HG02610 (cell line): Measurements from ENCODE around the gene SARM1.

Experiments
- ATAC-seq: cut with Tn5 transposase; IDR thresholded peaks from one replicate; pipeline ENCODE4 v1.9.1; 2021; ENCODE audit warnings: mild to moderate bottlenecking, moderate library complexity; ENCODE audit not compliant: unreplicated experiment

Gene SARM1

GRCh38 chr17:28392491-28392890 lies 21.0 kb downstream of the SARM1 start:
- ATAC-seq: no peak

DNA sequence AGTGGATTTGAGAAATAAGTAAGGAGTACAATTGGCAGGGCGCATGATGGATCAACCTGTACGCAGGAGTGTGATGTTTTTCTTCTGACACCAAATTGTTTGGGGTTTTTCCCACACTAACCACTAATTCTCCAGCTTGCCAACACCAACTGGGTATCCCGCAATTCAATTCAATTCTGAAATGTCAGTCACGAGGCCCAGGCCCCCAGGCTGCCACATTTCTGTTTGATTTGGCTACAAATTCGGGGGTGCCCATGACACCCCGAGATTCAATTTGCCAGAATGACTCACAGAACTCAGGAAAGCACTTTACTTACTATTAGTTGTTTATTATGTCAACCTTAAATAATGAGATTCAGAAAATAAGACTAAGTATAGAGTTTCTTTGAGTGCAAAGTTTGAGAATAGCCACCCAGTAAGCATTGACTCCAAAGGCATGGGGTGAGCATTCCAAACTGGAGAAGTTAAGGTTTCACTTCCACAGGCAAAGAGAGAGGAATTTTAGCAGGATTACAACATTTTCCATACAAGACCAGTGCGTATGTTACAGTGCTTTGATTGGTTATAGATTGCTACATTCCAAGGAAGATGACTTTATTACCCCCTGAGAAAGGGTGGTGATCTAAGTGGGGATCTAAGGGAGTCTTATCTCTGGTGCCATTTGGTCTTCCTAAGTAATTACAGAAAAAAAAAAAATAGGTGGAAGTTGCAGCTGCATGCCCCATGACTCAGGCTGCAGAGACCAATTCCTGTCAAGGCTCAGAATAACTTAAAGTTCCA lies 23.0 kb downstream of the SARM1 start:
- ATAC-seq: no peak

- no peak for ATAC-seq
Observed at GRCh38 chr17:28395426-28395825, 23.9 kb downstream of the SARM1 start.

DNA sequence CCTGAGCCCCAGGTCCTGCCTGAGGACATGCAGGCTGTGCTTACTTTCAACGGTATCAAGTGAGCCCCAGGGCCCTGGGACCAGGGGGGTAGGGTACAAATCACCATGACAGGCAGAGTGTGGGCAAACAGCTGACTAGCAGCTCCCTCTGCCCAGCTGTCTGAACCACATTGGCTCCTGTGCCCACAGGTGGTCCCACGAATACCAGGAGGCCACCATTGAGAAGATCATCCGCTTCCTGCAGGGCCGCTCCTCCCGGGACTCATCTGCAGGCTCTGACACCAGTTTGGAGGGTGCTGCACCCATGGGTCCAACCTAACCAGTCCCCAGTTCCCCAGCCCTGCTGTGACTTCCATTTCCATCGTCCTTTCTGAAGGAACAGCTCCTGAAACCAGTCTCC lies 24.5 kb downstream of the SARM1 start:
- no peak for ATAC-seq

GRCh38 chr17:28396635-28397239 lies 25.2 kb downstream of the SARM1 start:
- ATAC-seq: no peak

DNA sequence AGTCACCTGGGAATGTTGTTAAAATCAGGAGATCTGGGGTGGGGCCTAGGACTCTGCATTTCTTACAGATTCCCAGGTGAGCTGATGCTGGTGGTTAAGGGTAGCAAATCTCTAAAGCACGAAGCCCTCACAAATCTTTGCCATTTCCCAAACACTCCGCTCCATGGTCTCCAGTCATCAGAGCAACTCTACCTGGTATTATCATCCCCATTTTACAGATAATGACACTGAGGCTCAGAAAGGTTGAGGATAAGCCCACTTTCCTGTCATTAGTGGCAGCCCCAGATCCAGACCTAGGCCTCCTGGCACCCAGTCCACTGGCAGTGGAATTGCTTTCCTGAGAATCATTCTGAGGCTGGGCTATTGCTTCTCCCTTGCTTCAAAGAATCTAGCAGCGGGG lies 25.8 kb downstream of the SARM1 start:
- ATAC-seq: no peak

- ATAC-seq: no peak
Observed at GRCh38 chr17:28397687-28398279, 26.3 kb downstream of the SARM1 start.

GRCh38 chr17:28398280-28398981 lies 26.9 kb downstream of the SARM1 start:
- no peak for ATAC-seq

DNA sequence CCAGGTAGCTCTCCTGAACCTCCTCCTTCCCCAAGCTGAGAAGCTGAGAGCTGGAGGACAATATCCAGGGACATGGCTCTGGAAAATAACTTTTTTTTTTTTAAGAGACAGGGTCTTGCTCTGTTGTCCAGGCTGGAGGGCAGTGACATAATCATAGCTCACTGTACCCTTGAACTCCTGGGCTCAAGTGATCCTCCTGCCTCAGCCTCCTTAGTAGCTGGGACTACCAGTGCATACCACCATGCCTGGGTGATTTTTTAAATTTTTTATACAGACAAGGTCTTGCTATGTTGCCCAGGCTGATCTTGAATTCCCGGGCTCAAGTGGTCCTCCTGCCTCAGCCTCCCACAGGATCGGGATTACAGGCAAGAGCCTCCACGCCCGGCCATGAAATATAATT lies 28.3 kb downstream of the SARM1 start:
- ATAC-seq: no peak

- no peak for ATAC-seq
Observed at GRCh38 chr17:28402224-28402630, 30.7 kb downstream of the SARM1 start.

DNA sequence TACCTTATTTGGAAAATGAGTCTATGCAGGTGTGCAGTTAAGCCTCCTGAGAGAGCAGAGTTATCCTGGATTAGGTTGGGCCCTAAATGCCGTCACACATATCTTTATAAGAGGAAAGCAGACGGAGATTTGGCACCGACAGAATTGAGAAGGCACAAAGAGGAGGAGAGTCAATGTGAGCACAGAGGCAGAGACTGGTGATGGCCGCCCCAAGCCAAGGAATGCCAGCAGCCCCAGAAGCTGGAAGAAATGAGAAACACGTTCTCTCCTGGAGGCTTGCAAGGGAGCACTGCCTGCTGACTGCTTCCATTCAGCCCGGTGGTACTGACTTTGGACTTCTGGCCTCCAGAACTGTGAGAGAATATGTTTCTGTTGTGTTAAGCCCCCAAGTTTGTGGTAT lies 31.4 kb downstream of the SARM1 start:
- ATAC-seq: no peak

- ATAC-seq: no peak
Observed at GRCh38 chr17:28404007-28404406, 32.5 kb downstream of the SARM1 start.

DNA sequence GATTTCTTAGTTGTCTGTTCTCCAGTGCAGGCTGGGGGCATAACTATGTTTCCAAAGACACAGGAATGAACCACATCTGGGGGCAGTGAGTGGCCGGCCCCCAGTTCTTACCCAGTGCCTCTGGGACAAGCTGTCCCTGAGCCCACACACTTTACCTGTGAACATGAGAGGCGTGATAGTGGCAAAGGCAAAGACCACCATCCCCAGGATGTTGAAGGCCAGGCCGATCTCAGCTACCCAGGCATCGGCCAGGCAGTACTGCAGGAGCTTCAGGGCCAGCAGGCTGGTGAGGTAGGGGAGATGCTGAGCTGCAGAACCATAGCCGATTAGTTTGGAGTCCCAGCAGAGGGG lies 32.9 kb downstream of the SARM1 start:
- ATAC-seq: no peak

DNA sequence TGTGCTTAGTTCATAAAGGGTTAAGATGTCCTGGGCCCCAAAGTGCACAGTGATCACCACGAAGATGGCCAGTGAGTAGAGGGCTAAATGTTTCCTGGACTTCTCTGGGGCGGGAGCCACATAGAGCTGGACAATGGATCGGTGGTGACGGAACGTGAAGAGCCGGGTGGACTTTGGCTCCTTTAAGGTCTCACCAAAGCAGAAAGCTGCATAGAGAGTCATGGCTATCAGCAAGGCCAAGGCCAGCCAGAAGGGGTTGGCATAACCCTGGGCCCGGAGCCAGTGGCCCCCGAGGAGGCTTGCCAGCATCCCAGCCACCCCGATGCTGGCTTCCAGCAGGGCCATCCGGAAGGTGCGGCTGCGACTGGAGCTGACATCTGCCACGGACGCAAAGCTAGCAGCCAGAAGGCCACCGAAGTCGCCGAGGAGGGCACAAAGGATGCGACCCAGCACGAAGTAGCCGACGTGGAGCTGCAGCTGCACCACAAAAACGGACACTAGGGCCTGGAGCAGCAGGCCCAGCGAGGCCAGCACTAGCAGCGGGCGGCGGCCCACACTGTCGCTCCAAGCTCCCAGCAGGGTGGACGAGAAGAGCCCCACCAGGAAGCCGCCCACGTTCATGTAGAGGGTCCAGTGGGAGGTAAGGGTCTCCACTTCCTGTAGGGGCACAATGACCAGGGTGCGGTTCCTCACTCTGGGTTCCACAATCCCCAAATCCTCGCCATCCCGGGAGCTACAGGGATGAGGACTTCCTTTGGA lies 33.5 kb downstream of the SARM1 start:
- no peak for ATAC-seq

DNA sequence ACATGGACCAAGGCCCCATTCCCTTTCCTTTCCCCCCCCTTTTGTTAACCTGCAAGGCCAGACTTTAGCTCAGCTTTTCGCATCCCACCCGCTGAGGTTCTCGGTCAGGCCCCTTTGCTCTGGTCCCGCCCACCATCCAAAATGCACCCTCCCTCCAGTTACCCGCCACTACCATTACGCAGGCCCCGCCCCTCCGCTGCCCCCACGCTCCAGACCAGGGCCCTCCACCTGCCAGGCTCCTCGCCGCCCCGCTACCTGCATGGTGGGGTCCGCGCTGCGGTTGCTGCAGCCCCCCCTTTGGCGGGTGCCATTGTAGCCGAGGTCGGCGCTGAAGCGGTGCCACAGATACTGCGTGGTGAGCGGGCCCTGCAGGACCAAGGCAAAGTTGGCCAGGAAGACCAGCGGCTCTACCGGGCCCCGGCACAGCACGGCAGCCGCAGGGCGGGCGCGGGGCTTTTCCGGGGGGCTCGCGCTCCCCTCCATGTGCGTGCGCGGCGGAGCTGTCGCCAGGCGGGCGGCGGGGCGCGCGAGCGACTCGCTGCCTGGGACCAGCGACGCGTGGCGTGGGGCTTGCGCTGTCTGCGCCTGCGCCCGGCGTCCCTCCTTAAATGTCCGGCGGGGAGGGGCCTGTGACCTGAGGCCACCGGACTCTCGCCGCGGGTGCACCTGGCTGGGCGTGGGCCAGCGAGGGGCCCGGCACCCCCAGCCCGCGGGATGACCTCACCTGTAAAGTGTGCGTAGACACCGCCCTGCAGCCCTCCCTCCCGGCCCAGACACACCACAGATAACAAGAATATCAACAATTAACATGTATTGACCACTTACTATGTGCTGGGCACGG lies 34.4 kb downstream of the SARM1 start, which contains the start of gene SLC46A1:
SLC46A1 (minus strand) TSS at position 581 of the 841 bp plus-strand sequence; CDS start at position 483, 98 bp downstream.
- ATAC-seq: peak; percentile 52

GRCh38 chr17:28406473-28406814 lies 35.0 kb downstream of the SARM1 start:
- ATAC-seq: no peak

DNA sequence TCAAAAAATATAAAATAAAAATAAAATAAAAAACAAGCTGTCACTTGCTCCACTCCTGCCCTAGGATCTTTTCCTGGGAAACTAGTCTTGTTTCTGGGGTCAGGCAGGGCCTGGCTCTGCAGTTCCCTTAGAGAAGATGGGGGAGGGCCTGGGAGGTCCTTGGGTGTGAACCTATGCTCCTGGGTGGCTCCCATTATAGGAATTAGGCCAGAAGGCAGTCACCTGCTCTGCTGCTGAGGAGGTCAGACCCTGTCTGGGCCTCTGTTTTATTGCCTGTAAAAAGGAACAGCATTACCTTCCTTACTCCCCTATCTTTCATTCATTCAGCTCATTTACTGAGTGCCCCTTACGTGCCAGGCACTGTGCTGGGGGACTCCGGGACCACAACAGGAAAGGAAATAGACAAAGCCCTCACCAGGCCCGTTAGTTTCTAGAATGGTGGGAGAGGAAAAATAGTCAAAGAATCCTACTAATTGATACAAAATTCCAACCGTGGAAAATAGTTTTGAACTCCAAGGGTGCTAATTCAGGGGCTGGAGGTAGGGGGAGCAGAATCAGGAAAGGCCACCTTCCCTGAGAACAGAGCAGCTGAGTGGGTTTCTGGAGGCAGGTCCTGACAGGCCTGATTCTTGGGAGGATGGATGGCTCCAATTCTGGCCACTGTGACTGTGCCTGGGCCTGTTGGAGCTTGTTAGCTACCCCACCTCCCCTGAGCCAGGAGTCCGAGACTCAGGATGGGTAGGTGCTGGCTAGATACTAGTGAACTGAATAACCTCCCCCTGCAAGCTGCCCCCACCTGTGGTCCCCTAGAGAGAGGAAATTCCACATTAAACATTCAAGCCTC lies 35.9 kb downstream of the SARM1 start:
- no peak for ATAC-seq

- no peak for ATAC-seq
Observed at GRCh38 chr17:28407974-28408306, 36.4 kb downstream of the SARM1 start.

DNA sequence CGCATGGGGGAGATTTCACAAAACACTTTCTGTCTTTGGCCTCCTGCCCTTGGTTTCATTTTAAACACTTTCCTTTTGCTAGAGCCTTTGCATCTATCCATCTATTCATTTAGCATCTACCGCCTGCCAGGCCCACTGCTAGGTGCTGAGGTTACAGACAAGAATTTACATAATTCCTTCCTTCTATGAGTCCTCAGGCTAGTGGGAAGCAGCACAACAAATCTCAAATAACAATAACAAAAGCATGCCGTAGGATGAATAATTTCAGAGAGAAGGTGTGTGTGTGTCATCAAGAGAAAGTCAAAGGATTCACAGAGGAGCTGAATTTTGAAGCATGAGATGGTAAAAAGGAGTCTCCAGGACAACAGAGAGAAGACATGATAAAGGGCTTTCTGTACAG lies 40.6 kb downstream of the SARM1 start:
- no peak for ATAC-seq
